NCI-H1105 (cell line): ENCODE measurements around the gene TEX26.
A peak's percentile ranks its signal among the peaks of the same experiment; 100 is the strongest.

Experiments used
- DNase-seq: peaks from one replicate; lab custom pipeline; 2025; lab: John Stamatoyannopoulos, UW

Gene TEX26

DNA sequence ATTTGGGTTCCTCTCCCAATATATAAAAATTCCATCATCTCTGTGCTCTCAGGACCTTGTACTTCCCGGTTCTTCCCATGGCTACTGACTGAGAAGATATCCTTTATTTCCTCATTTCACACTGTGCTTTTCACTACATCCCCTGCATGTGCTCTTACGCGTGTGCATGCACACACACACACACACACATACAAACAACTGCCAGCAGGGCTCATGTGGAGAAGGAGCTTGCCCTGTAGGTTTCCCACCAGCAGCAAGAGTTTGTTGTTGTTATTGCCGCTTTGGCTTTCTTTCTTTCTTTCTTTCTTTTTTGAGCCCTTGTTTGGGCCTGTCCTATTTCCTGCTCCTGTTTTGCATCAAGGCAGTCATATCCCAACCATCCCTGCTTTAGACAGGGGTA, 43.6 kb downstream of the TEX26 start:
- no peak for DNase-seq

DNA sequence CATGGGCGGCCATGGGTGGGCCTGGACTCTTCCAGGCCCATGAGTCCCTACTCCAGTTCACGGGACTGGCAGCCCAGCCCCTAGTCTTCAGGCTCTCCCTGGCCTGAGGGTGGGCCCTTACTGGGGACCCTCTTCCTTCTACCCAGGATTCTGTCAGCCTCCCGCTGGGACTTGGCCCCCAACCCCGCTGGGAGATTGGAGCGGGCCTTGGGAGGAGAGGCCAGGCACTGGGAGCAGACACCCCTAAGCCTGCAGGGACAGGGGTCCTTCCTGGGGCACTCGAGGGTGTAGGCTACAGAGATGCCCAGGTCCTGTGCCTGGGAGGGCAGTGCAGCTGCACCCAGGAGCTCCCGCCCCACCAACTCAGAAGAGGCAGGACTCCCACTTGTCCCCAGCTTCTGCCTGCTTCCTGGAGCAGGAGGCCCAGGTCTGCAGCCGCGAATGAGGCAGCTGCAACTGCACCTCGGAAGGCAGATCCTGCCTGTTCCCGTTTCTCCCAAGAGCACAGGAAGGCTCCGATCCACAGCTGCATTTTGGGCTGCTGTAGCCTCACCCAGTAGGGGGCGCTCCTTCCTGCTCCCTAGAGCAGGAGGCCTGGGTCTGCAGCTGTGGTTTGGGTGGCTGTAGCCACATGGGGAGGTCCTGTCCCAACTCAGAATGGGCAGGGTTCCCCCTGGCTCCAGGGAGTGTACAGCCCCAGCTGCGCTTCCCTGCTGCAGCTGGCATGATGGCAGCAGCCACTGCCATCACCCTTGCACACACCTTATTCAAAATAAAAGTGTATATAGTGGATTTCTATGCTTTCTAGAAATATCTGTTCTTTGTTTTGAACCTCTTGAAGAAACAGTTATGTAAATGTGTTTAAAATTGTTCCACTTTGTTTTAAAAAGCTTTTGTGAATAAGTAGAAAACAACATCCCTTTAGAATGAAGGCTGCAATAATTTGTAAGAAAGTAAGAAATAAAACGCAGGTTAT, 46.8 kb downstream of the TEX26 start:
- DNase-seq, result no peak

DNA sequence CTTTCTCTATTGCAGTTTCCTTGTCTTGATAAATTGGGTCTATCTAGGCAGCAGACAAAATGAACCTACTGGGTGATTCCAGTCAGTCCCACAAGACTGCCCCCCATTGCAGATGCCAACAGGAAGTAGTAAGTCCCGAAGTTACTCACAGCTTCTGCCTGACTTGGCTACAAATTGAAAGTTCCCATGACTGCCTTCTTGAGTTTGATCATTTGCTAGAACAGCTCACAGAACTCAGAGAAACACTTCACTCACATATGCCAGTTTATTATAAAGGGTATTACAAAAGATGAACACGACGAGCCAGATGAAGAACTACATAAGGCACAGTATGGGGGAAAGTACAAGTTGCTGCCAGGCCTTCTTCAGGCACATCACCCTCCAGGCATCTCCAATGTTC, 50.0 kb downstream of the TEX26 start:
- DNase-seq, result no peak

DNA sequence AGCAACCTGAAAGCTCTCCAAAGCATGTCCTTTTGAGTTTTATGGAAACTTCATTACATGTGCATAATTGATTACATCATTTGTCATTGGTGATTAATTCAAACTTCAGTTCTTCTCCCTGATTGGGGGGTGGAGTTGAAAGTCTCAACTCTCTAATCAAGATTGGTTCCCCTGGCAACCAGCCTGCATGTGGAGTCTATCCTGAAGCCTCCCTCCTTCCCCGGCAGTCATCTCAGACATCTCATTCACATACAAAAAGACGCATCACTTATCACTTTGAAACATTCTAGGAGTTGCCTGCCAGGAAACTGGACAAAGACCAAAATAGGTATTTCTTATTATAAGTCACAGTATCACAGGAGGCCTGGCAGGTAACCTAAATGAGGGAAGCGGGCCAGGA, 50.5 kb downstream of the TEX26 start:
- no peak for DNase-seq

DNA sequence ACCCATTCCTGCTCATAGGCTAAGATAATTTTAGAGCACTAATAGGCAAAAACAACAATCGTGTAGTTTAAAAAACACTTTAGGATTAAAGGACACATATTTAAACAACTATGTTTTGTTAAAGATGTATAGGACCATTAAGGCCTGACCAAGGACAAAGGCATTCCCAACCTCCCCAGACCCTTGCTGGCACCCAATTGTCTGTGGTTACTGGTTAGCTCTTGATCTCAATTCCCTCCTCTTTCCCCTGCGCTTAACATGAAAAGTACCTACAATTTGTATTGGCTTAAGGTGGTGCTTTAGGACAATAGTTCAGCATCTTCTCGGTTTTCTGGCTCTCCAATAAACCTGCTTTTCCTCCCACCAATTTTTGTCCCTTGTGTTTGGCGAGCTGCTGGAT, 51.0 kb downstream of the TEX26 start:
- no peak for DNase-seq

DNA sequence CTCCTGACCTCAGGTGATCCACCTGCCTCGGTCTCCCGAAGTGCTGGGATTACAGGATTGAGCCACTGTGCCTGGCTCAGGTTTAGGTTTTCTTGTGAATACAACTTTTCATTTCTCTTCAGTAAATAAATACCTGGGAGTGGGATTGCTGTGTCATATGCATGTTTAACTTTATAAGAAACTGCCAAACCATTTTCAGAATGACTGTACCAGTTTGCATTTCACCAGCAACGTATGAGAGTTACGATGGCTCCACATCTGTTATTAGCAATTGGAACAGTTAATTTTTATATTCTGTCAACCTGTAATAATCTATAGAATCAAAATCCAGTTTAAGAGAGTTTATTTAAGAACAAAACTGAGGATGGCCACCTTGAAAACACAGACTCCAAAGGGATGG, 52.2 kb downstream of the TEX26 start:
- no peak for DNase-seq

DNA sequence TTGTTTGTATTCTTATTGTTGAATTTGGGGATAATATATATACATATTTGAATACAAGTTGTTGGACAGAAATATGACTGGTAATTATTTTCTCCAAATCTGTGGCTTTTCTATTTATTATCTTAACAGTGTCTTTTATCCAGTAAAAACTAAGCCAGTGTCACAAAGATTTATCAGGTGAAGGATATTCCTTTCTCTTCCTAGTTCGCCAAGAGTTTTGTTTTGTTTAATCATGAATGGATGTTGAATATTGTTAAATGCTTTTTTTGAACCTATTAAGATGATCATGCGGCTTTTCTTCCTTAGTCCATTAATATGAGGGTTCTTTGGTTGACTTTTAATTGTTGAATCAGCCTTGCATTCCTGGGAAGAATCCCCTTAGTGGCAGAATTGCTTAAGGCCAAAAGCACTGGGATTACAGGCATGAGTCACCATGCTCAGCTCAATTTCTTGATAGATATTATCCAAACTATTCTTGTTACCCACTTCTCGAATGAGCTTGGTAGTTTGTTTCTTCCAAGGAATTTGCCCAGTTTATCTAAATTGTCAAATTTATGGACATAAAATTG, 53.3 kb downstream of the TEX26 start:
- no peak for DNase-seq

DNA sequence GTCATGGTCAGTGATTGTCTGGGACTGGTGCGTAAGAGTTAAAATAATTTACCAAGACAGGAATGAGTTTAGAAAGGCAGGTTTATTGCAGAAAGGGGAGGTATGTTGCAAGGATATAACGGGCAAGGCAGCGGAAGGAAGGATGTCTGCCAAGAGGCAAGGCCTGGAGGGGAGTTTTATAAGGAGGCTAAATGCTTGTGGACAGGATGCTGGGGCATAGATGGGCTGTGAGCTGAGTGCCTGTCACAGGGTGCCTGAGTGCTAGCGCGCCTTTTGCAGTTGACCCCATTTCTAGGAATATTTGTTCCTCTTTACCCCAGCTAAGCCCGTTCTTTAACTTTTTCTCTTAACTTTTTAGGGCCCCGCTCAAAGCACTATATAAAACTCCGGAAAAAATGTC, 58.7 kb downstream of the TEX26 start:
- no peak for DNase-seq

DNA sequence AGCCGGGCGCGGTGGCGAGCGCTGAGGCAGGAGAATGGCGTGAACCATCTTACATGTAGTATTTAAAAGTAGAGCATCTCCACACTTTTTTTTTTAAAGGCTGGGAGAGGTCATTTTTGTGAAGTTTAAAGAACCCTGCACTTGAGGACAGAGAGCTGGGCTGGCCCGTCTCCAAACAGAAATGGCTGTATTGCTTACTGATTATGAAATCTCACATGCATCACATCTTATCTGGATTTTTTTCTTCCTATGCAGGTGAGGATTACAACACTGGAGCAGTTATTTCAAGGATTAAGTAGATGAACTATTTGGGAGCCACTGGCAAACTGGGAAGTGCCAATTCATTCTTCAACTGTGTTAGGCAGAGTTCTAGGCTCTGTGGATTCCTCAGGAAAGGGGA, 59.5 kb downstream of the TEX26 start:
- DNase-seq, result no peak

DNA sequence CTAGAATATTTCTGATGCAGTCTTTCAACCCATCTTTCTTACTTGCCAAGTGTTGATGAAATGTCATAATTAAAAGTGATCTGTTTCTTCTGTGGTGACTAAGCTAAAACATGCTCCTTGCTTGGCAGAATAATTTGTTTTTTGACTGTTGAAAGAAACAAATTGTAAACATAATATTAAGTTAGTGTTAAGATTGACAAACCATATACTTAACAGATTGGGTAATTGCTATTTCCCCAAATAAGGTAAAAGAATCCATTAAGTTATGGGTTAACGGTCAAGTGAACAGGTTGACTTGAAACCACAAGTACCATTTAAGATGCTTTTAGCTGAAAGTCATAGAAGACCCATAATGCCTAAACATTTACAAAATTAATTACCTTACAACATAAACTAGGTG, 62.9 kb downstream of the TEX26 start:
- DNase-seq, result no peak

DNA sequence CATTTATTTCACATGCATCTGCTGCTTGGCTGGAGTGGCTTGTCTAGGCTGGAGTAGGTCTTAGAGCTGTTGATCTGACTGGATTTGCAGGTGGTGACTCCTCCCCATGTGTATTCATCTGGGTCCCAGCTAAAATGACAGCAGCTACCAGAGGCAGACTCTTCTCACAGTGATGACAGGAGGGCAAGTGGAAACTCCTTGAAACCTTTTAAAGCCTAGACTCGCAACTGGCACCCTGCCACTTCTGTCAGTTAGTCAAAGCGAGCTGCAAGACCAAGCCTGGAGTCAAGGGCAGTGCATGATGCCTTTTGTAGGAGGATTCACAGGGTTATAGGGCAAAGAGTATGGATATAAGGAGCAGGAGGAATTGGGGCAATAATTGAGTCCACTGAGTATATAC, 65.2 kb downstream of the TEX26 start:
- DNase-seq, result peak; percentile 65

DNA sequence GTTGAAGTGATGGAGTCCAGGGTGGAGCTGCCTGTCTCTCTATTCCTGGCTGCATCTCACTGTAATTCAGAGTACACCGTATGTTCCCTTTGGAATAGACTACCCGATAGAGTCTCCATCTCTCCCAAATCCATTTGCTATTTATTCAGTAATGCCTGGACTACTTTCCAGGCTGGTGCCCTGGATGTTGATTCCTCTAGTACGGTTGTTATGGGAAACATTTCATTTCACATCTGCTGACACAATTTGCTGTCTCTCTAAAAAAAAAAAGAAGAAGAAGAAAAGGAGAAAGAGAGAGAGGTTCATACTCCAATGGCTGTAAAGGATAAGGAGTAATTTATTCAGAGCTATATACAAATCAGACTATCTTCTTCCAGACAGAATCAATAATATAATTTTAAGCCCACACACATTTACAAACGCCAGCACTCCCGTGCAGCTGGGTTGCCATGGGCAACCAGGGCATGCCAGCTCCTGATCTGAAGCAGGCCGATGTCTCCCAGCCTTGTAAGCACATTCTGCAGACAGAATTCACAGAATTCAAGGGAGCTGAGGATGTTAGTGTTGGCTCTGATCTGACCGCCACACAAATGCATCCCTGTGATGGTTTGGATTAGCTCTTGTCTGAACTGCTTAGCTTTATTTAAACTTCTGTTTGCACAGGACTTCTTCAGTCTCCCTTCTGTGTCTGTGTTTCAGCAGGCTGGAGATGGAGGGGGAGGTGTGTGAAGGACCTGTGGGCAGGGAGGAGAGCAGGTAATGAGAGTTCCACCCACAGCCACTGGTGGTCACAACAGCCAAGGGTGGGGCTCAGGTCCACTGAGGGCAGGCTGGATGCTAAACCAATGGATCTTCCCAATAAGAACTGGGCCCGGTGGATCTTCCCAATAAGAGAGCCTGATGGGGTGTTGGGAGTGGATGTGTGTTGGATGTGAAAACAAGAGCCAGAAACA, 66.0 kb downstream of the TEX26 start:
- DNase-seq, result peak; percentile 36

DNA sequence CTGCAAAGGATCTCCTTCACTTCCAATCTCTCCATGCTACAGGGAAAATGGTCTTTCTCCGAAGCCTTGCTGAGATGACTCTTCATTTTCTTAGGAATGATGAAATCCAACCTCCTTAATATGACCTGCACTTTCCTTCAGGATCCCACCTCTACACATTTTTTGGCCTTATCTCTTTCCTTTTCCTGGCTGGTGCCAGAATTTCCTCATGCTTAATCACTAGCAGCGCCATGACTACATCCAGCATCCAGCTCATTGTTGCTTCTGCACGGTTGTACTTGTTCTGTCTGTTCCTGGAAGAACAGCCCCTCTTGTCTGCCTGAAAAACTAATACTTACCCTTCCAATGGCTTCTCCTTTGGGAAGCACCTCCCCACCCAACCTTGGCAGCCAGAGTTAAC, 68.4 kb downstream of the TEX26 start:
- no peak for DNase-seq

DNA sequence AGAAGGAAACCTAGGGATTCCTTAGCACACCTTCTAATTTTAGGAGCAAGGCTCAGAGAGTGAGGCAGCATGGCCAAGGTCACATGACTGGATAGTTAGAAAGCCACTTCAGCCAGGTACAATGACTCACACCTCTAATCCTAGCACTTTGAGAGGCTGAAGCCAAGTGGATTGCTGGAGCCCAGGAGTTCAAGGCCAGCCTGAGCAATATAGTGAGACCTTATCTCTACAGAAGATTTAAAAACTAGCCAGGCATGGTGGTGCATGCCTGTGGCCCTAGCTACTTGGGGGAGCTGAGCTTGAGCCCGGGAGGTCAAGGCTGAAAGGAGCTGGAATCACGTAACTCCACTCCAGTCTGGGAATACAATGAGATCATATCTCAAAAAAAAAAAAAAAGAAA, 69.2 kb downstream of the TEX26 start:
- DNase-seq, result no peak

DNA sequence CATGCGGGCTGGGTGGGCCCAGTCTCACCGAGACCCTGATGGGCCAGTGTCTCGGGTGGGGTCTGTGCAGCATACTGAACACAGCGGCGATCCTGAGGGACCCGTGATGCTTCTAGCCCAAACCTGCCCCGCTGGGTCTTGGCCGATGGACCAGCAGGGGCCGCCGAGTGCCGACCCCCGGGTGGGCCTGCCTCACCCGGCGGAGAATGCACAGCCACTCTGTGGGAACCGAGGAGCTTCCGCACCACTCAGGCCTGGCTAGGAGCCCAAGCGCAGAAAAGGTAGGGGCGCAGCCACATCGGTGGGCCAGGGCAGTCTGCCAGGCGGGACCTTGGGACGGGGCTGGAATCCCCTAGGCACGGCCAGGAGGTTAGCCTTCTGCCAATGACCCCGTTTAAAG, 72.6 kb downstream of the TEX26 start:
- no peak for DNase-seq

DNA sequence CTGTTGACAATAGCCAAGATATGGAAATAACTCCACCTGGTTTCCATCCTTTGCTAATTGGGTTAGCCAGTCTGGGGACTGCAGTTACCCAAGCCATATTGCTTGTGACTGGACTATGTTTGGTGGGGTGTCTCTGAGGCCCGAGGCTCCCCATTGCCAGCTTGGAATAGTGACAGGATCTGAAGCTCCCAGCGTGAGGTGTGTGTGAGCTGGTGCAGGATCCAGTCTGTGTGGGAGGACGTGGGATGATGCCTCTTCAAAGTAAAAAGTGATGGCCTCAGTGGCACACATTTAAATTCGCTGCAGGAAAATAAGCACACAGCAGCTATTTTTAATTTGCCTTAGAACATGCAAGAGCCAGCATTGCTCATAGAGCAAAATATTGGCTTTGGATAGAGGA, 75.0 kb downstream of the TEX26 start:
- DNase-seq, result no peak

DNA sequence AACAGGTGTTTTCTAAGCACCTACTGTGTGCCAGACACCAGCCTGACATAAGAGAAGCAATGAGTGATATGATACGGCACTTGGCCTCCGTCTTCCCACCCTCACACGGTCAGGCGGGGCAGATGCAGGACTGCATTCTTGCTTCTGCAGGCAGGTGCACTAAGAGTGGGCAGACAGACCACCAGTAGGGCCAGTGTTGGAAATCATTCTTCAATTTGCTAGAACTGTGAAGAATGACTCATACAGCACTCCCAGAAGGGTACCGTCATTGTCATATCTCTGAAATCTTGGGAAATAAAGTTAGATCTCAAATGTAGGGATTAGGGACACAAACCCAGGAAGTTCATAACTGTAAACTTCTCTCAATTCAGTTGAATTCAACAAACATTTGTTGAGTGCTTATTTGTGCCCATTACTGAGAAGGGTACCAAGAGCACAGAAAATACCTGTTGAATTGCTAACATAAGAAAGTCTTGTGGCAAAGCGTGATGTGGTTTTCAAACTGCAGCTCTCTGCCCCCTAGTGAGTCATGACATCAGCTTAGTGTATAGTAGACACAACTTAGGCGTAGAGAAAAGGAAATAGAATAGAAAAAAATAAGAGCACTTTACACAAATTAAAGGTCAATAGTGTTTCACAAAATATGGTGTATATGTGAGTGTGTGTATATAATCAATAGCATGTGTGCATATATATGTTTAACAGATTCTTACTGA, 76.1 kb downstream of the TEX26 start:
- no peak for DNase-seq

DNA sequence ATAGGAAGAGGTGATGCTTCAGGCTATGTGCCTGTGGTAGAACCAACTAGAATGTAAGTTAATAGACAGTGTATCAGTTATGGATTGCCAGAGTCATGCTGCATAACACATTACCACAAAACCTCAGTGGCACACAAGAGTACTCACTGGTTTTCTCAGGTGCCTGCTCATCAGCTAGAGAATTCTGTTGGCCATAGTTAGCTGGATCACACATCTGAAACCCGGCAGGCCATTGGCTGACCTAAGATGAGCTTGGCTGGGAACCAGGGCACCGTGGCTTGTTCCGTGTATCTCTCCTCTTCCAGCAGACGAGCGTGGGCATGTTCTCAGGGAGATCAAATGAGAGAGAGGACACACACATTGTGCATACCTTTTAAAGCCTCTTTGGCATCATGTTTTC, 76.7 kb downstream of the TEX26 start:
- DNase-seq, result no peak

DNA sequence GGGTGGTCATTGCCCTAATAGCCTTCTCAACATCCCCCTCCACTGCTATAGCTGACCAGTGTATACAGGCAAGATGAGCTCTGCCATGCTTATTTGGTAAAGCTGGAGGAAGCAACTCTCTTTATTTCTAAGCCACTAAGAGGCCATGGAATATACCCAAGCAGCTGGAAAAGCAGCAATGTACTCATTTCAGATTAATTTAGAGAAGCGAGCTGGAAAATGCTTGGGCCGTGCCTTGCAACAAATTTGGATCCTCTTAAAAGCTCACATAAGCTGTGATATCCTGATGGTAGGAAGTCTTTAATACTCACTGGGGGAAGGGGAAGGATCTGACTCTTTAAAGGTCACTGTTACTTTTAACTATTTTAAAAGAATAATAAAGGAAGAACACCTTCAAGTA, 77.8 kb downstream of the TEX26 start:
- no peak for DNase-seq

DNA sequence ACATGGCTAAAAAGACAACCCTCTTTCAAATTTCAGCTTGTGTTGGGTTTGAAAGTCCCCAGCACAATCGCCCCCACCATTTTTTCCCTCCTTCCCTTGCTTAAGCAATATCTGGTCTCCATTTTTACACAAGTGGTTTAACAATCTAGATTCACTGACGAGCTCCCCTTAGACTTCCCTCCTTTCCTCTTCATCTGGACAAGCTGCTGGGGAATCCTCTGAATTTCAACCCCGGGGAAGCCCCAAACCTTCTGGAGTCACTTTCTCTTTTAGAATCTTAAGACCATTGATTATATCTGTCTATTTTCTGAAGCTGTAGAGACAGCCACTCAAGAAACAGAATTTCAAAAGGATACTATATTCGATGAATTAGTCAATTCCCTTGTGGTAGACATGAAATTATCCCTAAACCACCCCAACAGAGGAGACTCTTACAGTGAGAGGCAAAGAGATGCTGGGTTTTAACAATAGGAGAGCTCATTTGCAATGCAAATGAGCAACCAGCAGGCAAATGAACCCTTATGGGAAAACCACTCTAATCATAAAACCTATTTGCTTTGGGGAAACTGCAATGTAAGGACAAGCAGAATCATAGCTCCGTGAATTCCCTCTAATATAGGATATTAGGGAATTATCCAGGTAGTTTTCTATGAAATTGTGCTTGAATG, 78.9 kb downstream of the TEX26 start:
- no peak for DNase-seq

DNA sequence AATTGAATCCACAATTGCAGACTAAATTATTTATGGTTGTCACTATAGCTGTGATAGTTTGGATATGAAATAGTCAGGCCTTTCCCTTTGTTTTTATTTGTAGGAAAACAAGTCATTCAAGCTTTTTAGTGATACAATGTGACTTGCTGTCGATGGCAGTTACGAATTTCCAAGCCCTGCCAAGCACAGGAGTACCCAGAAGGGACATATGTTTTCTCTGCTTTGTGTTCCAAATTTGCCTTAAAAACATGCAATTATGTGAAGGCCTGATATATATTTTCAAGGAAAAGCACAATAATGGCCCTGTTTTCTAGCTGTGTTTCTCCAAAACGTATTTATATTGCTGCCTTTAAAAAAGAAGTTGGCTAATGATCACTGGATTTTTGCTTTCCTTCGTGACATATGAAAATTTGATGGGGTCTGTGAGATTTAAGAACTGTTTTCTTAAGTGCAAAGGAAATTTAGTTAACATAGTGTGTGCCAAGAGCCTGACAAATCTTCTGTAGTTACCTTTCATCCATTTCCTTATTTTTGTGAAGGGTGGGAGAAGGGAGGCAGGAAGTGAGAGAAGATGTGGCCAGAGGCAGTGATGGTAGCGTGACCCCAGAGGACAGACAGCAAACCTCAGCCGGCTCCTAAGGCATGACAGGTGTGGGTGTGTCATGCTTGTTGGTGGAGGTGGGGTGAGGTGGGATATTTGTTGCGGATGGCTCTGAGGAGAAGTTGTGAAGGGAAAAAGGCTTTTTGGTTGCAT, 79.6 kb downstream of the TEX26 start:
- no peak for DNase-seq
